ENCODE data around the gene SLBP.

The SLBP gene

DNA sequence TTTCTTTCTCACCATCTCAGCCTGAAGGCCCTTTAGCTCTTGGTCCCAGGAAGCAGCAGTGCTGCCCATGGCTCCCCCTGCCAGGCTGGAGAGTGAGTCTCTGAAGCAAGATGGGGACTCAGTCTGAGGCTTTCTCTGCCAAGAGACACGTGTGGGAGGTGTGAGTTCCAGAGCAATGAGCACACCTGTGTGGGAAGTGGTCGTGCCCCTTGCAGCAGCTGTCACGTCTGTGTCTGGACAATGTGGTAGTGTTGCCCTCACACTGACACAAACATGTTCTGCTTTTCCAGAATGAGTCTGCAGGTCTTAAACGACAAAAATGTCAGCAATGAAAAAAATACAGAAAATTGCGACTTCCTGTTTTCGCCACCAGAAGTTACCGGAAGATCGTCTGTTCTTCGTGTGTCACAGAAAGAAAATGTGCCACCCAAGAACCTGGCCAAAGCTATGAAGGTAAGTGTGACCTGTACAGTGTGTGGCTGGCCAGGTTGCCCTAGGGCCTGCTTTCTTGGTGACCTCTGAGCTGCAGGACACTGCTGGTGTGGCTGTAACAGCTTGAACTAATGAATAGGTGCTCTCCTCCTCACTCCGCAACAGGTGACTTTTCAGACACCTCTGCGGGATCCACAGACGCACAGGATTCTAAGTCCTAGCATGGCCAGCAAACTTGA lies 11.1 kb upstream of the SLBP start:
- DNase-seq (ENCODE audit: low read depth) = no peak
- in situ Hi-C loops (cut with HindIII; ENCODE audit: low sequenced_read_pairs) = no loop called here
- no peak overlapping the region for H3K4me3 ChIP-seq (ENCODE audit: low read depth, low read length)
- TF ChIP-seq, protein P1, sequence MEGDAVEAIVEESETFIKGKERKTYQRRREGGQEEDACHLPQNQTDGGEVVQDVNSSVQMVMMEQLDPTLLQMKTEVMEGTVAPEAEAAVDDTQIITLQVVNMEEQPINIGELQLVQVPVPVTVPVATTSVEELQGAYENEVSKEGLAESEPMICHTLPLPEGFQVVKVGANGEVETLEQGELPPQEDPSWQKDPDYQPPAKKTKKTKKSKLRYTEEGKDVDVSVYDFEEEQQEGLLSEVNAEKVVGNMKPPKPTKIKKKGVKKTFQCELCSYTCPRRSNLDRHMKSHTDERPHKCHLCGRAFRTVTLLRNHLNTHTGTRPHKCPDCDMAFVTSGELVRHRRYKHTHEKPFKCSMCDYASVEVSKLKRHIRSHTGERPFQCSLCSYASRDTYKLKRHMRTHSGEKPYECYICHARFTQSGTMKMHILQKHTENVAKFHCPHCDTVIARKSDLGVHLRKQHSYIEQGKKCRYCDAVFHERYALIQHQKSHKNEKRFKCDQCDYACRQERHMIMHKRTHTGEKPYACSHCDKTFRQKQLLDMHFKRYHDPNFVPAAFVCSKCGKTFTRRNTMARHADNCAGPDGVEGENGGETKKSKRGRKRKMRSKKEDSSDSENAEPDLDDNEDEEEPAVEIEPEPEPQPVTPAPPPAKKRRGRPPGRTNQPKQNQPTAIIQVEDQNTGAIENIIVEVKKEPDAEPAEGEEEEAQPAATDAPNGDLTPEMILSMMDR (IDR thresholded peaks at IDR 0.05; ENCODE audit: low read depth, low read length, missing control alignments) = no peak

DNA sequence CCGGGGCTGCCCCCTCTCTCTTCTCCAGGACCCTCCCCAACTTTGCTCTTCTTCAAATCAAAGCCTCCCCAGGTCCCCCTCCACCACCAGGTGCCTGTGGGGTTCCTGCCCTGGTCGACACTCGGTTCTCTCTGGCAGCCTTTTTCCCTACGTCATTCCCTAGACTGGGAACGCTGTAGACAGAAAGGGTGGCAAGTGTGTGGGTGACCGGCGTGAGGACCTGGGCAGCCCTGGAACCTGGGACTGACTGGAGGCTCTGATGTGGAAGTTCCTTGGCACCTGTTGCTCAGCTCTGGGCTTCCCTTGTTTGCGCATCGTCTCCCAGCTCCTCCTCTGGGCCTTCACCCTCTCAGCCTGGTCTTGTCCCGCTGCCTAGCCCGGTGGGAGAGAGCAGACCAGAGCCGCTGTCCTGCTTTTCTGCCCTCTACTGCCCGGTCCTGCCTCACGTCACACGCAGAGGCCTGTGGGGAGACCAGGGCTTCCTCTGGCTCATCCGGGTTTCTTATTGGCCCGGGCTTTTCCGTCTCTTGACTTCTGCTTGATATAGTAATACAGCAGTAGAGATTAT lies 10.5 kb upstream of the SLBP start:
- DNase-seq (ENCODE audit: low read depth) = no peak
- in situ Hi-C loops (cut with HindIII; ENCODE audit: low sequenced_read_pairs) = no loop called here
- TF ChIP-seq, protein P1 (IDR thresholded peaks at IDR 0.05; ENCODE audit: low read depth, low read length, missing control alignments) = no peak
- H3K4me3 ChIP-seq (ENCODE audit: low read depth, low read length) = peak overlapping the region; percentile 54

DNA sequence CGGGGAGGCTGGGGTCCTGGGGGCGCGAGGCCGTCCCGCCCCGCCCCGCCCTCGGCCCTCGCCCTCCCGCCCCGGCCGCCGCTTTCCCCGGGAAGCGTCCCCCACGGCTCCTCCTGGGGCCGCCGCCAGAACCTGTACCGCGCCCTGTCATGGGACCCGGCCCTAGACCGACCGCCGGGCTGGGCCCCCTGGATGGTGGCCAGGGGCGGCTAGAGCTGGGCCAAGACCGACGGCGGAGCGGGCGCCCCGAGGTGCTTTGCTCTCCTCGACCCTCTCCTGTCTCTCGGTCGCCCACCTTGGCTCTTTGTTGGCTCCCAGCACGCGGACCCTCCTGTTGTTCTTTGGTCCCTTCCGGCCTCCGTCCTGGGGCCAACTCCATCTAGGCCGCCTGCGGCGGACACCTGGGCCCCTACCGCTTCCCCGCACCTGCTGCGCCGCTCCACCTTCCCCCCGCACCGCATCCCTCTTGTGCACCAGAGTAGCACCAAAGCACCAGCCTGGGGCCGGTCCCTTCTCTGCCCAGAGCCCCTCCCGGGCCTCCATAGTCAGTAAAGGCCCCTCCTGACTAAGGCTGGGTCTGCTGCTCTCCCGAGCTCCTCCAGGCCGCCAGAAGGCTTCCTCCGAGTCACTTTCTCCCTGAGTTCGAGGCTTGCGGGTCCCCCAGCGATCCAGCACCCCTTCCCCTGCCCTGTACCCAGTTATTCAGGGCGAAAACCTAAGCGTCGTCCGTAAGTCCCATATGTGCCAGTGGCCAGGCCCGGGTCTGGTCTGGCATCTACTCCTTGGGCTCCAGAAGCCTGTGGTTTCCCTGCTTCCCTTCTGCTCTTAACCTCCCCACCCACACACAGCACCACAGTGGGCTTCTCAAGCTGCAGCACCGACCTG lies 9.8 kb upstream of the SLBP start:
- in situ Hi-C loops (cut with HindIII; ENCODE audit: low sequenced_read_pairs) = no loop called here
- no peak for DNase-seq (ENCODE audit: low read depth)
- TF ChIP-seq, protein P1 (IDR thresholded peaks at IDR 0.05; ENCODE audit: low read depth, low read length, missing control alignments) = no peak
- peak overlapping the region; percentile 54 for H3K4me3 ChIP-seq (ENCODE audit: low read depth, low read length)

DNA sequence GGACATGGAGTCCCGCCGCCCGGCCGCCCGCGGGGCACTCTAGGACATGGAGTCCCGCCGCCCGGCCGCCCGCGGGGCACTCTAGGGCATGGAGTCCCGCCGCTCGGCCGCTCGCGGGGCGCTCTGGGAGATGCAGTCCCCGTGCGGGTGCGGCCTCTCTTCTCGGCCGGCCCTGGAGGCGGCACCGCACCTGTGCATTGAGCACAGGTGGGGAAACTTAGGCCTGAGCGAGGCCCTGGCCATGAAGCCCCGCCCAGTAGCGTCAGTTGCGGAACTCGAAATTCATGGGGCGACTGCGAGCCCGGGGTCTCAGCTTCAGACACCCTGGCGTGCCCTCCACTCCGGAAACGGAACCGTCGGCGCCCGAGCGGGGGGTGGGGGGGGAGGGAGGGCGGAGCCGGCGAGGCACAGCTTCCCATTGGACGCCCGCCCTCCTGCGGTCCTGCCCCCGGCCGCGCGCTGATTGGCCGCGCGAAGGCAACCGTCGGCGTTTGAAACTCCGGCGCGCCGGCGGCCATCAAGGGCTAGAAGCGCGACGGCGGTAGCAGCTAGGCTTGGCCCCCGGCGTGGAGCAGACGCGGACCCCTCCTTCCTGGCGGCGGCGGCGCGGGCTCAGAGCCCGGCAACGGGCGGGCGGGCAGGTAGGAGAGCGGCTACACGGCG lies 9.0 kb upstream of the SLBP start, which contains the start of the genes TACC3 and TMEM129:
Gene TACC3 (plus strand): TSS at position 519 of the 663 bp plus-strand sequence. CDS start 1,901 bp downstream, outside the sequence.
Gene TMEM129 (minus strand): TSS at position 321 of the 663 bp plus-strand sequence. CDS start 486 bp downstream, outside the sequence.
- peak; percentile 60 for DNase-seq (ENCODE audit: low read depth)
- in situ Hi-C loops (cut with HindIII; ENCODE audit: low sequenced_read_pairs) = no loop called here
- H3K4me3 ChIP-seq (ENCODE audit: low read depth, low read length) = peak within 1 kb of the TSS; percentile 54
- TF ChIP-seq, protein P1 (IDR thresholded peaks at IDR 0.05; ENCODE audit: low read depth, low read length, missing control alignments) = no peak

DNA sequence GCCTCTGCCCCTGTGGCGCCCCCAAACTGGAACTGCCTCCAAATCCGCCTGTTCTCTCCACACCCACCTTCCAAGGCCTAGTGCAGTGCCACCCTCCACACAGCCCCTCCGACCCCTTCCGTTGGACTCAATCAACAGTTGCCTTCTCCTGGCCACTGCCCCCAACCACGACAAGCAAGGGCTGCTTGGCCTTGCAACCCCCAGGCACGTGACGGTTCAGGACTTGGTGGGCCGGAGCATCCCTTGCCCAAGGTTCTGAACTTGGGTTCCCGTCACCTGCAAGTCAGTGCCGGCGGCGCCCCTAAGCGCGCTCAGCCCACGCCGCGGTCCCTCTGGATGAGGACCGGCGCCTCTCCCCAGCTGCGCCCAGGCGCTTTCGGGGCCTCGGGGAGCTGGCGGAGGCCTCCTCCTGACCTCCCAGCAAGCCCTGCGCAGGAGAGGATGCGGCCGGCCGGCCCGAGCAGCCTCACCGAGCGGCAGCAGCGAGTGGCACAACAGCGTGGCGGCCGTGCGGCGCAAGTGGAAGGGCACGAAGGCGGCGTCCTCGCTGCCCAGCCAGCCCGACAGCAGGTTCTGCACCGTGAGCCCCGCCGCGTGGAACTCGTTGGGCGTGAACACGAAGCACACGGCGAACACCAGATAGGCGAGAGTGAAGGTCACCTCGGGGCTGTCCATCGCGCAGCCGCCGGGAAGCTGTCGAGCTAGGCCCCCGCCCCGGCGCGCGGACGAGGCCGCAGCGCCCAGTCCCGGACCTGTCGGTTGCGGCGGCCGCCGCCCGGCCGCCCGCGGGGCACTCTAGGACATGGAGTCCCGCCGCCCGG lies 8.3 kb upstream of the SLBP start:
- no peak for DNase-seq (ENCODE audit: low read depth)
- TF ChIP-seq, protein P1 (IDR thresholded peaks at IDR 0.05; ENCODE audit: low read depth, low read length, missing control alignments) = no peak
- peak overlapping the region; percentile 54 for H3K4me3 ChIP-seq (ENCODE audit: low read depth, low read length)
- in situ Hi-C loops (cut with HindIII; ENCODE audit: low sequenced_read_pairs) = no loop called here

All from astrocyte of the cerebellum (primary cell).